IPS-15b (cell line): Measurements from ENCODE around the gene ITGB7.
"Not testable (repeated sequence)": the region's sequence is repeated elsewhere in the genome, so short reads cannot be mapped to it uniquely, and the experiment has no call there.

Experiments used
- H3K27me3 ChIP-seq: one replicate; pipeline ENCODE4 v1.6.1; 2013; ENCODE audit warnings: low read length; ENCODE audit not compliant: control insufficient read depth, insufficient read depth
- H3K36me3 ChIP-seq: one replicate; pipeline ENCODE4 v1.6.1; 2013; ENCODE audit warnings: low read length; ENCODE audit not compliant: control insufficient read depth, insufficient read depth
- H3K4me1 ChIP-seq: one replicate; pipeline ENCODE4 v1.6.1; 2013; ENCODE audit warnings: mild to moderate bottlenecking, low read length; ENCODE audit not compliant: control insufficient read depth, insufficient read depth
- H3K4me3 ChIP-seq: one replicate; pipeline ENCODE4 v1.5.1; 2013; ENCODE audit warnings: low read depth, low read length
- H3K9ac ChIP-seq: one replicate; pipeline ENCODE4 v1.6.1; 2013; ENCODE audit warnings: low read depth, mild to moderate bottlenecking, low read length
- H3K9me3 ChIP-seq: one replicate; pipeline ENCODE4 v1.6.1; 2013; ENCODE audit warnings: mild to moderate bottlenecking, low read length; ENCODE audit not compliant: control insufficient read depth, insufficient read depth

The ITGB7 gene

DNA sequence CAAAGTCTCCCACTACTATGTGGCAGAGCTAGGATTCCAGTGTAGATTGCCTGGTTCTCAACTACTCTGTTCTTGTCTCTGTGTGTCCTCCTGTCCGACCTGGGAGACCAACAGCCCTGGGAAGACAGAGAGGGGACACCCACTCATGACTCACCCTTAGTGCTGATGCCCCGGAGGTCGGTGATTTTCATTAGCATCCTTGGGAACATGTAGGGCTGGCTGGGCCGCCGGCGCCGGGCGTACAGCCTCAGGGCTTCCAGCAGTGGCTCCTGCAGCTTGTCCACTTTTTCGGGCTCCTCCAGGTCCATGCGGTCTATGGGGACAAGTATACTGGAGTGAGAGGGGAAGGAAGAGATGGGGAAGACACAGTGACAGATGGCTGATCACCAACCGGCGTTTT, 5.9 kb upstream of the ITGB7 start:
- no peaks in the 10 kb centered on the region for H3K27me3 ChIP-seq
- H3K4me1 ChIP-seq = peaks cover 31% of the 10 kb centered on the region
- no peaks in the 10 kb centered on the region for H3K9me3 ChIP-seq
- H3K9ac ChIP-seq = no peak overlapping the region
- peaks cover 34% of the 10 kb centered on the region for H3K36me3 ChIP-seq
- no peak overlapping the region for H3K4me3 ChIP-seq

DNA sequence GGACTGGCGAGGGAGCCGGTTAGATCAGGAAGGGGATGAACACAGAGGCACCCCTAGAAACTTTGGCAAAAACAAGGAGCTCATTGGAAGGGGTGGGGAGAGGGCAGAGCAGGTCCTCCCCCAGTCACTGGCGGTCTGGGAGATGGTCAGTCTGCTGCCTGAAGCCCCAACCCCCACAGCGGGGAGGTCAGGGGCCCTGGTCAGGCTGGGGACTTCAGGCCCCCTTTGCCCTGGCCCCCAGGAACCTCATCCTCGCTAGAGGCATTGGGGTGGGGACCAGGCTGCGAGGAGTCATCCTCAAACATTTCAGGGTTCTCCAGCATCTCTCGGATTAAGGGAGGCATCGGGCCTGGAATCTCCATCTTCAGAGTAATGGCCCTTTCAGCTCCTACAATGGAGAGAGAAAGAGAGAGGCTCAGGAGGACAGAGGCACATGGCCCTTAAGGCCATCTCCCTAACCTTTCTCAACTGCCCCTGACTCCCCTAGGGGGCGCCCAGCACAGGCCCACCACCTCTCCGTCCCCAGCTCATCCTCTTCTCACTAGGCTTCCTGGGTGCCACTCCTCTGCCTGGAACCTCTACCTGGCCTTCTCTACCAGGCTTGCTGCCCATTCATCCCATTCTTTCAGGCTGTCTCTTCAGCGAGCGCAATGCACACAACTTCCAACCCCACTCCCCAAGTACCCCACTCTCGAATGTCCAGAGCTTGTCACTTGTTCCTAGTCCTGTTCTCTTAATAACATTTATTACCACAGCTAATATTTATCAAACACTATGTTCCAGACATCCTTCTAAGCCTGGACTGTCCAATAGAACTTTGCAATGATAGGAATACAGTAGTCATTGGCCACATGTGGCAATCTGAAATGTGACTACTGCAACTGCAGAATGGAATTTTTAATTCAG, 4.7 kb upstream of the ITGB7 start:
- Histone ChIP-seq H3K4me3 (no peak overlapping the region), H3K4me1 (peaks cover 27% of the 10 kb centered on the region), H3K9me3 (no peaks in the 10 kb centered on the region), H3K27me3 (peaks cover 2% of the 10 kb centered on the region), H3K36me3 (peaks cover 34% of the 10 kb centered on the region), H3K9ac (no peak overlapping the region)

DNA sequence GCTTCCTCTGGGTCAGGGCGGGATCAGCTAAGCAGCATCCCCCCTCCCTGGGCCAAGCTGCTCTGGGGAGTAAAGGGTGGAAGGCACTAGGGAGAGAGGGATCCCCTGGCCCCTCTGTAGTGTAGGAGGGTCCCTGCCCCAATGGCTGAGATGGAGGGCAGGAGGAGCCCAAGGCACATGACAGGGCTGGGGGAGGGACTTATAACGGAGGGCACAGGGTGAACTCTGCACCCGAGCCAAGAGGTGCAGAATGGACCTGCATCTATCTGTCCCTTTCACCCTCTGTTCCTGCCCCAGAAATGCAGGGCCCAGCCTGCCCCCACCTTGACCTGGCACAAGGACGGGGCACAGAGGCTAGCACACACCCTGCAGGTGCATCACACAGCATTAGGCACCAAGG, 3.8 kb upstream of the ITGB7 start:
- H3K4me1 ChIP-seq = peaks cover 18% of the 10 kb centered on the region
- H3K9ac ChIP-seq = no peak overlapping the region
- peaks cover 4% of the 10 kb centered on the region for H3K27me3 ChIP-seq
- H3K9me3 ChIP-seq = no peaks in the 10 kb centered on the region
- H3K36me3 ChIP-seq = peaks cover 34% of the 10 kb centered on the region
- no peak overlapping the region for H3K4me3 ChIP-seq

DNA sequence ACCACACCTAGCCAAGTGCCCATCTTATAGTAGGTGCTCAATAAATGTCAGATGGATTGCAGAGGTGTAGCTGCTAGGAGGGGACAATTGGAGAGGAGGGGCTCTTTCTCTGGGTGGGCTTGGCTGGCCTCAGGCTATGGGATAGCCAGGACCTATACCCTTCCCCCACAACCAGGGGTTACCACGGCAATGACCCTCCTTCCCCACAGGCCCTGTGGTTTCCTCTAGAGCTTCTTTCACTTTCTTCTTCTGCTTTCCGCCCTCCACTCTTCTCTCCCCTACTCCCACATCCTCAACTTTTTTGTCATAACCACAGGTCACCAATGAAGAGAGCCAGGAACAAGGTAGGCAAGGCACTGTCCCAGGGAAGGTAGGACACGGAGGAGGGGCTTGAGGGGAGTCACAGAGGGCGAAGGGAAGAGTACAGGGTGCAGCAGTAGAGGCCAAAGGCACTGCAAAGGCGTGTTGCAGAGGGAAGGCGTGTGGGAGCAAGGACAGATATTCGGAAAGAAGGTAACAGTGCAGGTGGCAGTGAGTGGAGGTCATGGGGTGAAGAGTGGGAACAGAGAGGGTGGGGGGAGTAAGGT, 1.9 kb upstream of the ITGB7 start:
- no peak overlapping the region for H3K9ac ChIP-seq

DNA sequence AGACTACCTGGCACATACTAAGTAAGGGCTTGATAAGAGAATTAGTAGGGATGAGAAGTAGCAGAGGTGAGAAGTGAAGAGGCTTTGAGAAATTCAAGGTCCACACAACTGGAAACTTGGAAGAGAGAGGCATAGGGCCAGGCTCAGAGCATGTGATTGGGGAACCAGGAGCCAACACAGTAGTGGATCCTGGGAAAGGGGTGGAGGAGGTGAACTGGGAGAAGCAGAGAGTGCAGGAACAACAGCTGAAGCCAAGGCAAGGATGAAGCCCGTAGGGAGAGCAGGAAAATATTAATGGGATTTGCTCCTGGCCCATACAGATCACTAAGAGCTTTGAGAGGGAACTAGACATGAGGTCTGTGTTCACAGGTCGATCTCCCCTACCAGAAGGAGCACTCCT, 1.4 kb upstream of the ITGB7 start:
- no peak overlapping the region for H3K4me3 ChIP-seq
- H3K9me3 ChIP-seq = no peaks in the 10 kb centered on the region
- peaks cover 2% of the 10 kb centered on the region for H3K4me1 ChIP-seq
- H3K36me3 ChIP-seq = peaks cover 23% of the 10 kb centered on the region
- peaks cover 4% of the 10 kb centered on the region for H3K27me3 ChIP-seq
- no peak overlapping the region for H3K9ac ChIP-seq

More for the DNA sequence above, 1.9 kb upstream of the ITGB7 start:
- Histone ChIP-seq H3K4me1 (peaks cover 8% of the 10 kb centered on the region), H3K9me3 (no peaks in the 10 kb centered on the region), H3K36me3 (peaks cover 27% of the 10 kb centered on the region), H3K4me3 (no peak overlapping the region), H3K27me3 (peaks cover 4% of the 10 kb centered on the region)

DNA sequence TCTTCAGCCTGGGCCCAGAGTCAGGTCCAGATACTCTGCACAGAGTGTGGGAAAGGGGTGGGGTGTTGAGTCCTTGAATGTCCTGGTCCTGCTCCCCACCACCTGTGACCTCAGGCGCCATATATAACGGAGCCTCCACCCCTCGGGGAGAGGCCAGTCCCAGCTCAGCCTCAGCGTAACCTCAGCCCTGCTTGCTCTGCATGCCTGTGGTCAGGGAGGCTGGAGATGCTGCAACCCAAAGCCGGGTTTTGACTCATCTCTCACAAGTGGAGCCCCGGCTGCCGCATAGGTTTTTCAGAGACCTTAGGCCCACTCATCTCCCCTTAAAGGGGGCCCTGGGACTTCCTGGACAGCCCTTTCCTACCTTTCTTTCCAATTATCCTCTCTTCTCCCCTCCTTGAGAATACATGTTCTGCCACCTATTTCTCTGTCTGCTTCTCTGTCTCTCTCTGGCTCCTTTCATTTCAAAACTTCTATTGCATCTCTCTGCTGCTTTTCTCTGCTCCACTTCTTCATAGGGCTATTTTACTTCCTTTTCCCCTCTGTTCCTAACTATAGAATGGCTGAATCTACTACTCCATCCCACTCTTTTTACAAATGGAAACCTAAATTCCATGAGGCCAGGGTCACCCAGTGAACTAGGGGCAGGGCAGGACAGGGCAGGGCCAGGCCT, 1.2 kb downstream of the ITGB7 start:
- Histone ChIP-seq H3K9me3 (no peaks in the 10 kb centered on the region), H3K9ac (no peak overlapping the region), H3K27me3 (peaks cover 8% of the 10 kb centered on the region), H3K4me3 (no peak overlapping the region), H3K4me1 (peaks cover 2% of the 10 kb centered on the region), H3K36me3 (peaks cover 2% of the 10 kb centered on the region)

DNA sequence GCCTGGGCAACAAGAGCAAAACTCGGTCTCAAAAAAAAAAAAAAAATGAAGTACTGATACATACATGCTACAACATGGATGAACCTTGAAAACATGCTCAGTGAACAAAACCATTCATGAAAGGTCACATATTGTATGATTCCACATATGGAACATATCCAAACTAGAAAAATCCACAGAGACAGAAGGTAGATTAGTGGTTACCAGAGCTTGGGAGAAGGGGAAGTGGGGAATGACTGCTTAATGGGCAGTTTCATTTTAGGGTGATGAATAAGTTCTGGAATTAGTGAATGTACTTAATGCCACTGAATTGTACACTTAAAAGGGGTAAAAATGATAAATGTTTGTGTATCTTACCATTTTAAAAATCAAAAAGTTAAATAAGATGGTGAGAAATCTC, 2.7 kb downstream of the ITGB7 start:
- H3K9ac ChIP-seq = no peak overlapping the region
- no peak overlapping the region for H3K4me3 ChIP-seq
- H3K27me3 ChIP-seq = peaks cover 16% of the 10 kb centered on the region
- H3K4me1 ChIP-seq = peaks cover 2% of the 10 kb centered on the region
- H3K36me3 ChIP-seq = no peaks in the 10 kb centered on the region
- no peaks in the 10 kb centered on the region for H3K9me3 ChIP-seq

DNA sequence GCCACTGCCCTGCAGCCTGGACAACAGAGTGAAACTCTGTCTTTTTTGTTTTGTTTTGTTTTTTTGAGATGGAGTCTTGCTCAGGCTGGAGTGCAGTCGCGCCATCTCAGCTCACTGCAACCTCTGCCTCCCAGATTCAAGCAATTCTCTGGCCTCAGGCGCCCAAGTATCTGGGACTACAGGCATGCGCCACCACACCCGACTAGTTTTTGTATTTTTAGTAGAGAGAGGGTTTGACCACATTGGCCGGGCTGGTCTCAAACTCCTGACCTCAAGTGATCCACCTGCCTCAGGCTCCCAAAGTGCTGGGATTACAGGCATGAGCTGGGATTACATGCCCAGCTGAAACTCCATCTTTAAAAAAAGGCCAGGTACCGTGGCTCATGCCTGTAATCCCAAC, 4.7 kb downstream of the ITGB7 start:
- not testable (repeated sequence) for H3K4me1 ChIP-seq, H3K9ac ChIP-seq, H3K4me3 ChIP-seq, H3K9me3 ChIP-seq, H3K36me3 ChIP-seq
- H3K27me3 ChIP-seq = peaks cover 33% of the 10 kb centered on the region

DNA sequence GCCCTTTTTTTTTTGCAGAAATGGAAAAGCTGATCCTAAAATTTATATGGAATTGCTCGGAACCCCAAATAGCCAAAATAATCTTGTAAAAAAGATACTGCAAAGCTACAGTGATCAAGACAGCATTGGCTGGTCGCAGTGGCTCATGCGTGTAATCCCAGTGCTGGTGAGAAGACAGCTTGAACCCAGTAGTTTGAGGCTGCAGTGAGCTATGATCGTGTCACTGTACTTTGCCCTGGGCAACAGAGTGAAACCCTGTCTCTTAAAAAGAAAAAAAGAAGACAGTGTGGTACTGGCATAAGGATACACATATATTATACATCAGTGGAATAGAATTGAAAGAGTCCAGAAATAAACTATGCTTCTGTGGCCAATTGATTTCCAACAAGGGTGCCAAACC, 5.4 kb downstream of the ITGB7 start:
- no peak overlapping the region for H3K9ac ChIP-seq
- no peaks in the 10 kb centered on the region for H3K4me1 ChIP-seq

DNA sequence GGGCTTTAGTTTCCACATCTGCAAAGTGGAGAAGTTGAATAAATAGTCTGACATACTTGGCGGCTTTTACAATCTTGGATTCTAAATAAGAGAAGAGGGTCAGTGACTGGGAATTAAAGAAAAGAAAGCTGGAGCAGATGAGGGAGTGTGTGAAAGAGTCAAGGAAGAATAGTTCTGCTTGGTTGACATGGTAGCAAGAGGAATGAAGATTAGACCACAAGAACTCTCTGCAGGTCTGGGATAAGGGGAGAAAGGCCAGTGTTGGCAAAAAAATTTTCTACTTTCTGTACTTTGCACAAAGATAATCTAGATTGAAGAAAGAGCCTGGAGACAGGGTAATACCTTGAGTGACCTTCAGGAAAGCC, 5.9 kb downstream of the ITGB7 start:
- Histone ChIP-seq H3K4me1 (no peaks in the 10 kb centered on the region), H3K4me3 (no peak overlapping the region), H3K9me3 (no peaks in the 10 kb centered on the region), H3K27me3 (peaks cover 40% of the 10 kb centered on the region), H3K9ac (no peak overlapping the region), H3K36me3 (no peaks in the 10 kb centered on the region)

More for the DNA sequence above, 5.4 kb downstream of the ITGB7 start:
- H3K9me3 ChIP-seq = no peaks in the 10 kb centered on the region
- peaks cover 37% of the 10 kb centered on the region for H3K27me3 ChIP-seq
- no peak overlapping the region for H3K4me3 ChIP-seq
- H3K36me3 ChIP-seq = no peaks in the 10 kb centered on the region

DNA sequence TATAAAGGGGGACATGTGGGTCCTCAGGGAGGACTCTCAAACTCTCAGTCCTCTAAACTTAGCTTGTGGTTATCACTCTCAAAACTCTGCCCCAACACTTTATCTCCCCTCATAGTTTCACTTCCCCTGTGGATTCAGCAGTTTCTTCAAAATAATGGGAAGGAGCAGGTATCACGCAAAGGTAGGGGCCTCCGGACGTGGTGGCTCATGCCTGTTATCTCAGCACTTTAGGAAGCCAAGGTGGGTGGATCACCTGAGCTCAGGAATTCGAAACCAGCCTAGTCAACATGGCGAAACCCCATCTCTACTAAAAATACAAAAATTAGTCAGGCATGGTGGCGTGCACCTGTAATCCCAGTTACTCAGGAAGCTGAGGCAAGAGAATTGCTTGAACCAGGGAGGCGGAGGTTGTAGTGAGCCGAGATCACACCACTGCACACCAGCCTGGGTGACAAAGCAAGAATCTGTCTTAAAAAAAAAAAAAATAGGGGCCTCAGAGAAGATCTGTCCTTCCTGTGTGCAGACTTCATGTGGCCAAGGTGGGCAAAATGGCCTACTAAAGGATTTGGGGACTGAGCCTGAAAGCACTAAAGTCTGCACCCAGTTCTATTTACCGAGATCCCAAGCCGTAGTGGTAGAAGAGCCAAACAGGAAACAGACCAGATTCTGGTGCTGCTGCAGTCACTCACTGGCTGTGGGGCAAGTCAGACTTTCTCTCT, 6.4 kb downstream of the ITGB7 start:
- H3K4me1 ChIP-seq = no peaks in the 10 kb centered on the region
- peaks cover 46% of the 10 kb centered on the region for H3K27me3 ChIP-seq
- H3K9me3 ChIP-seq = no peaks in the 10 kb centered on the region
- H3K9ac ChIP-seq = no peak overlapping the region
- no peaks in the 10 kb centered on the region for H3K36me3 ChIP-seq
- H3K4me3 ChIP-seq = no peak overlapping the region
